ENCODE results near the gene OR2C3. TPM values are rescaled to one million over a fixed set of nuclear protein-coding genes. Genes with fewer than 3 reads are reported as not detected.

The OR2C3 gene
- polyA plus RNA-seq, 1 donor from 2014 or later = not detected

DNA sequence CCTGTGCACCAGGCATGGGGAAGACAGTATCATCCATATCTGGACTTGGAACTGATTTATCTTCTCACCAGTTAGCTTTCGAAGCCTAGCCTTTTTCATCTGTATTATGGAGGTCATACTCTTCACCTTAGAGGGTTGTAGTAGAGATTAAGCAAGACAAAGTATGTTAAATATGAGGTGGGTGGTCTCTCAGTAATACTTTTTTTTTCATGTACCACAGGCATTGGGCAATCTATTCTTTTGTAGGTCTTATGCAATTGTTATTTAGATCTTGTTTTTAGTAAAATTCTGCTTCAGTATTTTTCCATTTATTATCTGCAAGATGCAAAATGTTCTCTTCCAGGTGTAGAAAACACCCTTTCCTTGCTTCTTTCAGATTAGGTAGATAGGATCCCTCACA is 43.1 kb downstream of the OR2C3 start:
- Histone ChIP-seq H3K36me3 (ENCODE audit: insufficient read depth, low read length) (no peaks in the 10 kb centered on the region), H3K4me2 (ENCODE audit: low read length) (no peak overlapping the region), H3F3A (ENCODE audit: insufficient read depth, low read length, poor library complexity, severe bottlenecking) (no peaks in the 10 kb centered on the region), H3K27ac (ENCODE audit: low read length) (no peak overlapping the region), H3K9me3 (ENCODE audit: low read length) (no peaks in the 10 kb centered on the region), H3K9ac (ENCODE audit: low read length) (no peak overlapping the region), H4K20me1 (ENCODE audit: insufficient read depth) (no peaks in the 10 kb centered on the region), H2AFZ (ENCODE audit: low read depth, low read length) (no peak overlapping the region), H3K4me3 (ENCODE audit: low read length) (no peak overlapping the region), H3K79me2 (replicated peaks; ENCODE audit: insufficient read depth, low read length) (no peaks in the 10 kb centered on the region), H3K27me3 (ENCODE audit: insufficient read depth, low read depth, low read length) (no peaks in the 10 kb centered on the region), H3K9me2 (ENCODE audit: insufficient read depth, low read length) (no peaks in the 10 kb centered on the region)
- TF ChIP-seq SMC3 (conservative IDR thresholded peaks at IDR 0.05; ENCODE audit: poor library complexity) (no peak), RAD21 (conservative IDR thresholded peaks at IDR 0.05) (no peak), POLR2AphosphoS5 (IDR thresholded peaks at IDR 0.05) (no peak), MXI1 (conservative IDR thresholded peaks at IDR 0.05; ENCODE audit: poor library complexity, severe bottlenecking) (no peak)
- TF ChIP-seq, protein P1, sequence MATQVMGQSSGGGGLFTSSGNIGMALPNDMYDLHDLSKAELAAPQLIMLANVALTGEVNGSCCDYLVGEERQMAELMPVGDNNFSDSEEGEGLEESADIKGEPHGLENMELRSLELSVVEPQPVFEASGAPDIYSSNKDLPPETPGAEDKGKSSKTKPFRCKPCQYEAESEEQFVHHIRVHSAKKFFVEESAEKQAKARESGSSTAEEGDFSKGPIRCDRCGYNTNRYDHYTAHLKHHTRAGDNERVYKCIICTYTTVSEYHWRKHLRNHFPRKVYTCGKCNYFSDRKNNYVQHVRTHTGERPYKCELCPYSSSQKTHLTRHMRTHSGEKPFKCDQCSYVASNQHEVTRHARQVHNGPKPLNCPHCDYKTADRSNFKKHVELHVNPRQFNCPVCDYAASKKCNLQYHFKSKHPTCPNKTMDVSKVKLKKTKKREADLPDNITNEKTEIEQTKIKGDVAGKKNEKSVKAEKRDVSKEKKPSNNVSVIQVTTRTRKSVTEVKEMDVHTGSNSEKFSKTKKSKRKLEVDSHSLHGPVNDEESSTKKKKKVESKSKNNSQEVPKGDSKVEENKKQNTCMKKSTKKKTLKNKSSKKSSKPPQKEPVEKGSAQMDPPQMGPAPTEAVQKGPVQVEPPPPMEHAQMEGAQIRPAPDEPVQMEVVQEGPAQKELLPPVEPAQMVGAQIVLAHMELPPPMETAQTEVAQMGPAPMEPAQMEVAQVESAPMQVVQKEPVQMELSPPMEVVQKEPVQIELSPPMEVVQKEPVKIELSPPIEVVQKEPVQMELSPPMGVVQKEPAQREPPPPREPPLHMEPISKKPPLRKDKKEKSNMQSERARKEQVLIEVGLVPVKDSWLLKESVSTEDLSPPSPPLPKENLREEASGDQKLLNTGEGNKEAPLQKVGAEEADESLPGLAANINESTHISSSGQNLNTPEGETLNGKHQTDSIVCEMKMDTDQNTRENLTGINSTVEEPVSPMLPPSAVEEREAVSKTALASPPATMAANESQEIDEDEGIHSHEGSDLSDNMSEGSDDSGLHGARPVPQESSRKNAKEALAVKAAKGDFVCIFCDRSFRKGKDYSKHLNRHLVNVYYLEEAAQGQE (IDR thresholded peaks at IDR 0.05; ENCODE audit: borderline replicate concordance) = no peak

- Histone ChIP-seq H3F3A (ENCODE audit: insufficient read depth, low read length, poor library complexity, severe bottlenecking) (no peaks in the 10 kb centered on the region), H3K9me2 (ENCODE audit: insufficient read depth, low read length) (no peaks in the 10 kb centered on the region), H3K4me3 (ENCODE audit: low read length) (no peak overlapping the region), H3K27ac (ENCODE audit: low read length) (no peak overlapping the region), H3K9me3 (ENCODE audit: low read length) (no peaks in the 10 kb centered on the region), H3K79me2 (replicated peaks; ENCODE audit: insufficient read depth, low read length) (no peaks in the 10 kb centered on the region), H4K20me1 (ENCODE audit: insufficient read depth) (no peaks in the 10 kb centered on the region), H3K36me3 (ENCODE audit: insufficient read depth, low read length) (no peaks in the 10 kb centered on the region), H3K9ac (ENCODE audit: low read length) (no peak overlapping the region), H2AFZ (ENCODE audit: low read depth, low read length) (no peak overlapping the region), H3K4me2 (ENCODE audit: low read length) (no peak overlapping the region), H3K27me3 (ENCODE audit: insufficient read depth, low read depth, low read length) (no peaks in the 10 kb centered on the region)
- no peak for TF ChIP-seq CTCF (IDR thresholded peaks at IDR 0.05; ENCODE audit: poor library complexity, severe bottlenecking)
- no peak for TF ChIP-seq EP300 (conservative IDR thresholded peaks at IDR 0.05; ENCODE audit: poor library complexity, severe bottlenecking)
- TF ChIP-seq MXI1 (conservative IDR thresholded peaks at IDR 0.05; ENCODE audit: poor library complexity, severe bottlenecking) = no peak
- no peak for TF ChIP-seq TAF1 (IDR thresholded peaks at IDR 0.05; ENCODE audit: low read depth)
- TF ChIP-seq POLR2AphosphoS5 (IDR thresholded peaks at IDR 0.05) = no peak
- TF ChIP-seq, protein P1 (IDR thresholded peaks at IDR 0.05; ENCODE audit: borderline replicate concordance) = no peak
- no peak for TF ChIP-seq RAD21 (conservative IDR thresholded peaks at IDR 0.05)
- no peak for TF ChIP-seq SMC3 (conservative IDR thresholded peaks at IDR 0.05; ENCODE audit: poor library complexity)
- no peak for TF ChIP-seq EZH2 (IDR thresholded peaks at IDR 0.05; ENCODE audit: borderline replicate concordance, insufficient read depth, low read length, poor library complexity, severe bottlenecking)
Observed at GRCh38 chr1:247491328-247491727, 44.9 kb downstream of the OR2C3 start.
